Activated naive CD4-positive, alpha-beta T cell treated with anti-CD3 and anti-CD28 coated beads, Interleukin-2, amount 10 ng/mL, durations not matched to agents 7 days and 5 days (primary cell): ENCODE measurements around the gene CSF2RB.

Experiments
- CTCF ChIA-PET: fragments of 350-600 bp; sonication (Branson Sonifier 250); formaldehyde crosslinking; loops from one replicate; lab custom pipeline; 2021; ENCODE audit warnings: antibody characterized with exemption; lab: Charles Lee
- DNase-seq: peaks from one replicate; pipeline ENCODE4 v3.0.0-alpha.2; 2020
- H3K27ac Mint-ChIP-seq: one replicate; pipeline ENCODE4 v1.8.0; 2021; ENCODE audit warnings: mild to moderate bottlenecking, moderate library complexity, mixed read lengths
- H3K27me3 Mint-ChIP-seq: one replicate; pipeline ENCODE4 v1.8.0; 2021; ENCODE audit warnings: mild to moderate bottlenecking, mixed read lengths
- H3K36me3 Mint-ChIP-seq: one replicate; pipeline ENCODE4 v1.8.0; 2021; ENCODE audit warnings: mixed read lengths
- H3K4me1 Mint-ChIP-seq: one replicate; pipeline ENCODE4 v1.8.0; 2021; ENCODE audit warnings: mixed read lengths
- H3K4me3 Mint-ChIP-seq: one replicate; pipeline ENCODE4 v1.8.0; 2021; ENCODE audit warnings: mild to moderate bottlenecking, moderate library complexity, mixed read lengths
- H3K9me3 Mint-ChIP-seq: one replicate; pipeline ENCODE4 v1.8.0; 2021; ENCODE audit warnings: mixed read lengths

Gene CSF2RB

GRCh38 chr22:36918586-36919284, 5.3 kb downstream of the CSF2RB start:
- H3K36me3 Mint-ChIP-seq = no peaks in the 10 kb centered on the region
- H3K4me1 Mint-ChIP-seq = no peaks in the 10 kb centered on the region
- H3K9me3 Mint-ChIP-seq = no peaks in the 10 kb centered on the region
- no peak overlapping the region for H3K27ac Mint-ChIP-seq
- H3K4me3 Mint-ChIP-seq = no peak overlapping the region
- CTCF ChIA-PET = interaction anchor here (0.9 kb wide), 1 partner anchor 63 kb away, joined by 3 read pairs; no protein-coding TSS in a partner anchor
- peaks cover 30% of the 10 kb centered on the region for H3K27me3 Mint-ChIP-seq
- no peak for DNase-seq

GRCh38 chr22:36921309-36922104, 8.1 kb downstream of the CSF2RB start:
- DNase-seq = no peak
- Mint-ChIP-seq H3K27ac (no peak overlapping the region), H3K36me3 (no peaks in the 10 kb centered on the region), H3K27me3 (peaks cover 25% of the 10 kb centered on the region), H3K4me3 (no peak overlapping the region), H3K9me3 (no peaks in the 10 kb centered on the region), H3K4me1 (no peaks in the 10 kb centered on the region)
- CTCF ChIA-PET = no interaction called here

- no peak for DNase-seq
- Mint-ChIP-seq H3K4me1 (no peaks in the 10 kb centered on the region), H3K36me3 (no peaks in the 10 kb centered on the region), H3K4me3 (no peak overlapping the region), H3K27me3 (peaks cover 24% of the 10 kb centered on the region), H3K27ac (no peak overlapping the region), H3K9me3 (no peaks in the 10 kb centered on the region)
- CTCF ChIA-PET = no interaction called here
Measured at GRCh38 chr22:36922105-36922608, 8.7 kb downstream of the CSF2RB start.

- CTCF ChIA-PET = no interaction called here
- DNase-seq = no peak
- Mint-ChIP-seq H3K9me3 (no peaks in the 10 kb centered on the region), H3K27me3 (peaks cover 22% of the 10 kb centered on the region), H3K36me3 (no peaks in the 10 kb centered on the region), H3K4me1 (no peaks in the 10 kb centered on the region), H3K27ac (no peak overlapping the region), H3K4me3 (no peak overlapping the region)
Measured at GRCh38 chr22:36922711-36923110, 9.3 kb downstream of the CSF2RB start.

- CTCF ChIA-PET = no interaction called here
- H3K4me1 Mint-ChIP-seq = no peaks in the 10 kb centered on the region
- H3K36me3 Mint-ChIP-seq = no peaks in the 10 kb centered on the region
- H3K27ac Mint-ChIP-seq = no peak overlapping the region
- peaks cover 20% of the 10 kb centered on the region for H3K27me3 Mint-ChIP-seq
- no peak for DNase-seq
- H3K4me3 Mint-ChIP-seq = no peak overlapping the region
- H3K9me3 Mint-ChIP-seq = no peaks in the 10 kb centered on the region
Measured at GRCh38 chr22:36923131-36923788, 9.8 kb downstream of the CSF2RB start.

- Mint-ChIP-seq H3K9me3 (no peaks in the 10 kb centered on the region), H3K27ac (no peak overlapping the region), H3K4me3 (no peak overlapping the region), H3K4me1 (no peaks in the 10 kb centered on the region), H3K36me3 (no peaks in the 10 kb centered on the region), H3K27me3 (peaks cover 14% of the 10 kb centered on the region)
- CTCF ChIA-PET = no interaction called here
- no peak for DNase-seq
Measured at GRCh38 chr22:36924151-36924698, 10.8 kb downstream of the CSF2RB start.

- CTCF ChIA-PET = no interaction called here
- Mint-ChIP-seq H3K4me3 (no peak overlapping the region), H3K4me1 (no peaks in the 10 kb centered on the region), H3K36me3 (no peaks in the 10 kb centered on the region), H3K27ac (no peak overlapping the region), H3K27me3 (peaks cover 18% of the 10 kb centered on the region), H3K9me3 (no peaks in the 10 kb centered on the region)
- no peak for DNase-seq
Measured at GRCh38 chr22:36925388-36926290, 12.2 kb downstream of the CSF2RB start.

- Mint-ChIP-seq H3K27me3 (peaks cover 20% of the 10 kb centered on the region), H3K27ac (no peak overlapping the region), H3K4me3 (no peak overlapping the region), H3K9me3 (no peaks in the 10 kb centered on the region), H3K36me3 (no peaks in the 10 kb centered on the region), H3K4me1 (no peaks in the 10 kb centered on the region)
- no peak for DNase-seq
- CTCF ChIA-PET = no interaction called here
Measured at GRCh38 chr22:36926309-36926708, 12.9 kb downstream of the CSF2RB start.

- peaks cover 20% of the 10 kb centered on the region for H3K27me3 Mint-ChIP-seq
Measured at GRCh38 chr22:36926721-36927435, 13.4 kb downstream of the CSF2RB start.

GRCh38 chr22:36927671-36928070, 14.2 kb downstream of the CSF2RB start:
- H3K27me3 Mint-ChIP-seq = peaks cover 20% of the 10 kb centered on the region
- DNase-seq = no peak
- H3K9me3 Mint-ChIP-seq = no peaks in the 10 kb centered on the region
- CTCF ChIA-PET = no interaction called here
- H3K4me1 Mint-ChIP-seq = no peaks in the 10 kb centered on the region
- H3K4me3 Mint-ChIP-seq = no peak overlapping the region
- H3K36me3 Mint-ChIP-seq = no peaks in the 10 kb centered on the region
- no peak overlapping the region for H3K27ac Mint-ChIP-seq

More at GRCh38 chr22:36926721-36927435, 13.4 kb downstream of the CSF2RB start:
- H3K9me3 Mint-ChIP-seq = no peaks in the 10 kb centered on the region
- H3K27ac Mint-ChIP-seq = no peak overlapping the region
- DNase-seq = no peak
- no peaks in the 10 kb centered on the region for H3K4me1 Mint-ChIP-seq
- no peaks in the 10 kb centered on the region for H3K36me3 Mint-ChIP-seq
- no peak overlapping the region for H3K4me3 Mint-ChIP-seq
- CTCF ChIA-PET = no interaction called here

- CTCF ChIA-PET = no interaction called here
- H3K36me3 Mint-ChIP-seq = no peaks in the 10 kb centered on the region
- H3K9me3 Mint-ChIP-seq = no peaks in the 10 kb centered on the region
- peaks cover 20% of the 10 kb centered on the region for H3K27me3 Mint-ChIP-seq
- no peaks in the 10 kb centered on the region for H3K4me1 Mint-ChIP-seq
- H3K27ac Mint-ChIP-seq = no peak overlapping the region
- DNase-seq = no peak
- no peak overlapping the region for H3K4me3 Mint-ChIP-seq
Measured at GRCh38 chr22:36928196-36928595, 14.8 kb downstream of the CSF2RB start.

- Mint-ChIP-seq H3K4me1 (no peaks in the 10 kb centered on the region), H3K27me3 (peaks cover 20% of the 10 kb centered on the region), H3K27ac (no peak overlapping the region), H3K36me3 (no peaks in the 10 kb centered on the region), H3K4me3 (no peak overlapping the region), H3K9me3 (no peaks in the 10 kb centered on the region)
- CTCF ChIA-PET = interaction anchor here (1.4 kb wide), 1 partner anchor 73 kb away, joined by 3 read pairs; no protein-coding TSS in a partner anchor
- no peak for DNase-seq
Measured at GRCh38 chr22:36928786-36929535, 15.5 kb downstream of the CSF2RB start.
